Neural progenitor cell (in vitro differentiated cells): ENCODE results near the gene PACRG. TPM values are rescaled to one million over a fixed set of nuclear protein-coding genes. Genes with fewer than 3 reads are reported as not detected.
"Not testable (repeated sequence)": the region's sequence is repeated elsewhere in the genome, so short reads cannot be mapped to it uniquely, and the experiment has no call there.

Experiments
- DNase-seq: peaks from one replicate; pipeline ENCODE4 v3.0.0-alpha.2; 2016; ENCODE audit warnings: low spot score
- H2AFZ ChIP-seq: fragments of 200-600 bp; sonication (generic); replicated peaks from 2 replicates; pipeline ENCODE4 v1.6.1; 2016; ENCODE audit warnings: antibody characterized with exemption
- H3F3A ChIP-seq: fragments of 200-600 bp; sonication (generic); 2 replicates; pipeline ENCODE4 v1.6.1; 2016; ENCODE audit warnings: antibody characterized with exemption, low read depth
- H3K27ac ChIP-seq: fragments of 200-600 bp; sonication (generic); 2 replicates; pipeline ENCODE4 v1.5.1; 2016; ENCODE audit warnings: mild to moderate bottlenecking
- H3K27me3 ChIP-seq: fragments of 200-600 bp; sonication (generic); 2 replicates; pipeline ENCODE4 v1.6.1; 2016; ENCODE audit warnings: mild to moderate bottlenecking, moderate library complexity
- H3K36me3 ChIP-seq: fragments of 200-600 bp; sonication (generic); 2 replicates; pipeline ENCODE4 v1.5.1; 2016
- H3K4me1 ChIP-seq: fragments of 200-600 bp; sonication (generic); 2 replicates; pipeline ENCODE4 v1.6.1; 2016; ENCODE audit warnings: mixed run types
- H3K4me2 ChIP-seq: fragments of 200-600 bp; sonication (generic); 2 replicates; pipeline ENCODE4 v1.6.1; 2016
- H3K4me3 ChIP-seq: fragments of 200-600 bp; sonication (generic); 2 replicates; pipeline ENCODE4 v1.5.1; 2016
- H3K79me2 ChIP-seq: fragments of 200-600 bp; sonication (generic); 2 replicates; pipeline ENCODE4 v1.6.1; 2016; ENCODE audit warnings: low read depth
- H3K9ac ChIP-seq: fragments of 200-600 bp; sonication (generic); 2 replicates; pipeline ENCODE4 v1.6.1; 2016
- H3K9me3 ChIP-seq: fragments of 200-600 bp; sonication (generic); 2 replicates; pipeline ENCODE4 v1.5.1; 2016; ENCODE audit warnings: low read depth
- H4K20me1 ChIP-seq: fragments of 200-600 bp; sonication (generic); 2 replicates; pipeline ENCODE4 v1.6.1; 2016; ENCODE audit warnings: low read depth
- H3K27ac Mint-ChIP-seq: 3 replicates; pipeline ENCODE4 v1.8.0; 2021; ENCODE audit warnings: mixed read lengths
- H3K27me3 Mint-ChIP-seq: 2 replicates; pipeline ENCODE4 v1.8.0; 2022; ENCODE audit warnings: low read depth, mild to moderate bottlenecking, inconsistent platforms, moderate library complexity, mixed read lengths; ENCODE audit not compliant: insufficient read depth
- H3K36me3 Mint-ChIP-seq: 3 replicates; pipeline ENCODE4 v1.8.0; 2021; ENCODE audit warnings: mixed read lengths
- H3K4me1 Mint-ChIP-seq: 3 replicates; pipeline ENCODE4 v1.8.0; 2021; ENCODE audit warnings: mixed read lengths
- H3K4me3 Mint-ChIP-seq: 3 replicates; pipeline ENCODE4 v1.8.0; 2021; ENCODE audit warnings: mild to moderate bottlenecking, moderate library complexity, mixed read lengths
- H3K9me3 Mint-ChIP-seq: 3 replicates; pipeline ENCODE4 v1.8.0; 2020; ENCODE audit warnings: mixed read lengths
- EZH2 ChIP-seq: fragments of 200-600 bp; sonication (generic); IDR thresholded peaks from 2 replicates; pipeline ENCODE4 v1.6.1; 2017; ENCODE audit warnings: antibody characterized with exemption, mild to moderate bottlenecking, moderate library complexity
- EZH2phosphoT487 ChIP-seq: fragments of 200-600 bp; sonication (generic); IDR thresholded peaks from 2 replicates; pipeline ENCODE4 v1.6.1; 2017; ENCODE audit warnings: antibody characterized with exemption
- total RNA-seq: library from RNA; depleted of rRNA; stranded (reverse); fragments of >200 nt; gene quantifications from 2 replicates; pipeline ENCODE4 v1.2.3, GENCODE V29; 2015; ENCODE audit warnings: low replicate concordance
- TF ChIP-seq, protein P1 (sequence below): fragments of 200-600 bp; sonication (generic); IDR thresholded peaks from 2 replicates; pipeline ENCODE4 v1.5.1; 2017; ENCODE audit warnings: antibody characterized with exemption, mild to moderate bottlenecking

The PACRG gene
- total RNA-seq, result 0.30 and 0.37 TPM in 2 replicates

DNA sequence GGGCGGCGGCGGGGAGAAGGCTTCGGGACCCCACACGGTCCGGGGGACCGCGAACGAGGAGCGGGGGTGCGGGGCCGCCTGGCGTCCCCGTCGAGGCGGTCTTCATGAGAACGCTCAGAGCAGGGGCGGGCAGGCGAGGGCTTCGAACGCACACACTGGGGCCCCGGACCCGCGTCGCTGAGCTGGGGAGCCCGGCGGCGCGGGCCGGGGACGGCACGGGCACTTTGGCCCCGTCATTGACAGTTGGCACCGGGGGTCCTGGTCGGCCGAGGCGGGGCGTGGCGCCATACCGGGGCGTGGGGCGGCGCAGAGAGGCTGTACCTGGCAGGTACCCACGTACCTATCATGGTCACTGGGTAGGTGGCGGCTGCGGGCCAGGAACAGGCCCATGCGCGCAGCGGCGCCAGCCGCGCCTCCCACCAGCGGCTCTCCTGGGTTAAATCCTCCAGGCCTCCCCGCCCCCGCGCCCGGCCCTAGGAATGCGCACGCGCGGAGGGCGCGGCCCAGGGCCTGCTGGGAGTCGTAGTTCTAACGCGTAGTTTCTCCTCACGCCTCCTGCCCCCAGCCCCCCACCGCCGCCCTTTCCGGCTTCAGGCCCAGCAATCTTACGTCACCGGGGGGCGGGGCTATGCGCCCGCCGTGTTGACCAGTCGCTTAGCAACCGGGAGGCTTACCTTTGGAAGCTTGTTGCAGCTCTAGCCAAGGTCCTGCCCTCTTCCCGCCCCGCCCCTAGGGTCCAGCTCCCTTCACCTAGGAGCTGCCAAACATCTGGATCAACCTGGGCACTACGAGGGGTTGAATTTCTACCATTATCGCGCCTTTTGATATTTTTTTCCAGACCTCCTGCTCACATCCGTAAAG, at the start of gene PACRG, which contains the start of gene PRKN:
Gene PACRG, plus strand, starts transcription at position 653 of the 861 bp plus-strand sequence.
Gene PRKN, minus strand, starts transcription at position 445 of the 861 bp plus-strand sequence.
- TF ChIP-seq EZH2 (no peak), EZH2phosphoT487 (no peak)
- TF ChIP-seq, protein P1, sequence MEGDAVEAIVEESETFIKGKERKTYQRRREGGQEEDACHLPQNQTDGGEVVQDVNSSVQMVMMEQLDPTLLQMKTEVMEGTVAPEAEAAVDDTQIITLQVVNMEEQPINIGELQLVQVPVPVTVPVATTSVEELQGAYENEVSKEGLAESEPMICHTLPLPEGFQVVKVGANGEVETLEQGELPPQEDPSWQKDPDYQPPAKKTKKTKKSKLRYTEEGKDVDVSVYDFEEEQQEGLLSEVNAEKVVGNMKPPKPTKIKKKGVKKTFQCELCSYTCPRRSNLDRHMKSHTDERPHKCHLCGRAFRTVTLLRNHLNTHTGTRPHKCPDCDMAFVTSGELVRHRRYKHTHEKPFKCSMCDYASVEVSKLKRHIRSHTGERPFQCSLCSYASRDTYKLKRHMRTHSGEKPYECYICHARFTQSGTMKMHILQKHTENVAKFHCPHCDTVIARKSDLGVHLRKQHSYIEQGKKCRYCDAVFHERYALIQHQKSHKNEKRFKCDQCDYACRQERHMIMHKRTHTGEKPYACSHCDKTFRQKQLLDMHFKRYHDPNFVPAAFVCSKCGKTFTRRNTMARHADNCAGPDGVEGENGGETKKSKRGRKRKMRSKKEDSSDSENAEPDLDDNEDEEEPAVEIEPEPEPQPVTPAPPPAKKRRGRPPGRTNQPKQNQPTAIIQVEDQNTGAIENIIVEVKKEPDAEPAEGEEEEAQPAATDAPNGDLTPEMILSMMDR, result no peak
- Mint-ChIP-seq H3K4me3 (peak within 1 kb of the TSS; percentile 97), H3K27me3 (no peaks in the 10 kb centered on the region), H3K9me3 (no peaks in the 10 kb centered on the region), H3K36me3 (no peaks in the 10 kb centered on the region), H3K4me1 (peaks cover 19% of the 10 kb centered on the region), H3K27ac (peak within 1 kb of the TSS; percentile 98)
- no peaks in the 10 kb centered on the region for H3K36me3 ChIP-seq
- no peaks in the 10 kb centered on the region for H4K20me1 ChIP-seq
- H3K79me2 ChIP-seq, result no peaks in the 10 kb centered on the region
- peaks cover 8% of the 10 kb centered on the region for H3K27me3 ChIP-seq
- no peaks in the 10 kb centered on the region for H3F3A ChIP-seq
- no peak within 1 kb of the TSS for H3K27ac ChIP-seq
- DNase-seq, result peak; percentile 100
- peak within 1 kb of the TSS; percentile 83 for H2AFZ ChIP-seq
- H3K4me1 ChIP-seq, result peaks cover 3% of the 10 kb centered on the region
- no peaks in the 10 kb centered on the region for H3K9me3 ChIP-seq
- no peak within 1 kb of the TSS for H3K9ac ChIP-seq
- peak within 1 kb of the TSS; percentile 74 for H3K4me2 ChIP-seq
- peak within 1 kb of the TSS; percentile 65 for H3K4me3 ChIP-seq

DNA sequence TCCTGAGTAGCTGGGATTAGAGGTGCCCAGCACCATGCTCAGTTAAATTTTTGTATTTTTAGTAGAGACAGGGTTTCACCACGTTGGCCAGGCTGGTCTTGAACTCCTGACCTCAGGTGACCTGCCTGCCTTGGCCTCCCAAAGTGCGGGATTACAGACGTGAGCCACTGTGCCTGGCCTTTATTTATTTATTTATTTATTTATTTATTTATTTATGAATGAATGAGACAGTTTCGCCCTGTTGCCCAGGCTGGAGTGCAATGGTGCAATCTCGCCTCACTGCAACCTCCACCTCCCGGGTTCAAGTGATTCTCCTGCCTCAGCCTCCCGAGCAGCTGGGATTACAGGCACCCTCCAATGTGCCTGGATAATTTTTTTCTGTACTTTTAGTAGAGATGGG, 48.9 kb upstream of the PACRG start:
- H3K36me3 Mint-ChIP-seq, H3K27ac Mint-ChIP-seq, H2AFZ ChIP-seq, H3K27me3 ChIP-seq, H3K4me1 ChIP-seq, H3K4me3 ChIP-seq, DNase-seq, H3K9me3 Mint-ChIP-seq, H3K4me3 Mint-ChIP-seq, H3K4me1 Mint-ChIP-seq, H3K27ac ChIP-seq, H3K36me3 ChIP-seq, H3K9me3 ChIP-seq, H3K4me2 ChIP-seq, H4K20me1 ChIP-seq, H3K79me2 ChIP-seq, H3K9ac ChIP-seq, H3F3A ChIP-seq, H3K27me3 Mint-ChIP-seq: not testable (repeated sequence)

DNA sequence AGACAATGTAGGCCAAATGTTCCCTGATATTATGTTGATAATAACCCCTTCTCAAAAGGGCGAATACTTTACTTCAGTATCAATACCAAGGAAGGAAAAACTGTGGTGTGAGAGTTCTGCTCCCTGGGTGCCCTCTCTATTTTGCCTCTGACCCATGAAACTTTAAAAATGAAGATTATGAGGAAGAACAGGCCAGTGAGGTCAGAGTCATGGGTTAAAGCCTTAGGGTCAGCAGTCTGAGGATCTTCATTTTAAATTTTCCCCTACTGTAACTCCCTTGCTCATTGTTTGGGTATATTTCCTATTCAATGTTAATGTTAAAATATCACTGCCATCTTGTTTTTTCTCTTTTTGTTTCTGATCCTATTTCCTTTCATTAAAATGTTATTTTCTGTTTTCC, 48.1 kb upstream of the PACRG start:
- no peak for TF ChIP-seq EZH2
- TF ChIP-seq, protein P1, result no peak
- TF ChIP-seq EZH2phosphoT487, result no peak
- no peaks in the 10 kb centered on the region for H3K9me3 Mint-ChIP-seq
- H3K4me2 ChIP-seq, result no peak overlapping the region
- no peak overlapping the region for H2AFZ ChIP-seq
- no peak overlapping the region for H3K4me3 ChIP-seq
- H3K36me3 Mint-ChIP-seq, result no peaks in the 10 kb centered on the region
- no peaks in the 10 kb centered on the region for H3F3A ChIP-seq
- no peaks in the 10 kb centered on the region for H3K79me2 ChIP-seq
- no peaks in the 10 kb centered on the region for H4K20me1 ChIP-seq
- H3K36me3 ChIP-seq, result no peaks in the 10 kb centered on the region
- H3K9me3 ChIP-seq, result no peaks in the 10 kb centered on the region
- no peaks in the 10 kb centered on the region for H3K27me3 Mint-ChIP-seq
- no peak overlapping the region for H3K27ac Mint-ChIP-seq
- H3K4me1 Mint-ChIP-seq, result no peaks in the 10 kb centered on the region
- H3K9ac ChIP-seq, result no peak overlapping the region
- H3K27me3 ChIP-seq, result no peaks in the 10 kb centered on the region
- H3K27ac ChIP-seq, result no peak overlapping the region
- H3K4me3 Mint-ChIP-seq, result no peak overlapping the region
- no peaks in the 10 kb centered on the region for H3K4me1 ChIP-seq
- no peak for DNase-seq

DNA sequence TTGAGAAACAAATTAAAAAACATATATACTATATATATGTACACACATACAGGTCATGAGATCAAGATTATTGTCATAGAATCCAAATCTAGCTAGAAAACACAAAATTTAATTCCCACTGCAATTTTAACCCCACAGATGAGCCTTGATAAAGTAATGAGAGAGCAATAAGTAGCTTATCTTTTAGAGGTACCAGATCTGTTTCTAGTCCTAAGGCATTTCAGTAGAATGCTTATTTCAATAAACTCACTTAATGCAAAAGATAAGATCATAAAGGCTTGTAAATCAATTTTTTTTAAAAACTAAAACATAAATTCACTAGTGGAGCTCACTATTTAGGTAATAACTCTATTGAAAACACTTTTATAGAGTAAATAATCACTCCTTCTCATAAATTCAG, 47.4 kb upstream of the PACRG start:
- no peak overlapping the region for H3K9ac ChIP-seq
- H3K27me3 ChIP-seq, result no peaks in the 10 kb centered on the region
- Mint-ChIP-seq H3K4me3 (no peak overlapping the region), H3K27ac (no peak overlapping the region), H3K27me3 (no peaks in the 10 kb centered on the region), H3K36me3 (no peaks in the 10 kb centered on the region), H3K4me1 (no peaks in the 10 kb centered on the region), H3K9me3 (no peaks in the 10 kb centered on the region)
- H3K4me3 ChIP-seq, result no peak overlapping the region
- TF ChIP-seq, protein P1, result no peak
- no peak for TF ChIP-seq EZH2
- TF ChIP-seq EZH2phosphoT487, result no peak
- H3K4me2 ChIP-seq, result no peak overlapping the region
- no peak overlapping the region for H2AFZ ChIP-seq
- no peak for DNase-seq
- H3K9me3 ChIP-seq, result no peaks in the 10 kb centered on the region
- H3F3A ChIP-seq, result no peaks in the 10 kb centered on the region
- no peaks in the 10 kb centered on the region for H3K79me2 ChIP-seq
- H3K27ac ChIP-seq, result no peak overlapping the region
- no peaks in the 10 kb centered on the region for H4K20me1 ChIP-seq
- H3K36me3 ChIP-seq, result no peaks in the 10 kb centered on the region
- H3K4me1 ChIP-seq, result no peaks in the 10 kb centered on the region
